Kidney (tissue), 14 donors: ENCODE results near the gene DPP10. TPM values are rescaled to one million over a fixed set of nuclear protein-coding genes. Genes with fewer than 3 reads are reported as not detected.

Experiments used
- DNase-seq, 5 donors: peaks; one replicate each; pipeline ENCODE4 v3.0.0-alpha.2; 2013 to 2020
- FAIRE-seq: peaks from 2 replicates; lab custom pipeline; 2012; peaks lifted over from hg19 to GRCh38; lab: Jason Lieb, UNC
- H3K27ac ChIP-seq, 2 donors: one replicate each; pipeline ENCODE4 v1.7.0; 2013; ENCODE audit warnings: low read depth in 2 of 2, low read length in 2 of 2, inconsistent platforms in 1 of 2
- H3K27me3 ChIP-seq: one replicate; pipeline ENCODE4 v1.7.1; 2013; ENCODE audit warnings: low read length, inconsistent platforms; ENCODE audit not compliant: control insufficient read depth, insufficient read depth
- H3K36me3 ChIP-seq, 3 donors: one replicate each; pipeline versions ENCODE4 v1.7.0 to v1.7.1; 2013; ENCODE audit warnings: low read length in 3 of 3, control low read depth in 1 of 3, inconsistent platforms in 1 of 3; ENCODE audit not compliant: insufficient read depth in 3 of 3, control insufficient read depth in 2 of 3
- H3K4me1 ChIP-seq, 3 donors: one replicate each; pipeline versions ENCODE4 v1.7.0 to v1.7.1; 2013; ENCODE audit warnings: low read length in 3 of 3, inconsistent platforms in 1 of 3, low read depth in 1 of 3; ENCODE audit not compliant: control insufficient read depth in 2 of 3, insufficient read depth in 2 of 3
- H3K4me3 ChIP-seq, 3 donors: one replicate each; pipeline versions ENCODE4 v1.7.0 to v1.8.1; 2013; ENCODE audit warnings: low read length in 3 of 3, control low read depth in 1 of 3, inconsistent platforms in 1 of 3
- H3K9ac ChIP-seq, 3 donors: one replicate each; pipeline versions ENCODE4 v1.7.0 to v1.7.1; 2013; ENCODE audit warnings: low read length in 3 of 3, control low read depth in 1 of 3, inconsistent platforms in 1 of 3
- H3K9me3 ChIP-seq, 3 donors: one replicate each; pipeline versions ENCODE4 v1.7.0 to v1.7.1; 2013; ENCODE audit warnings: low read length in 3 of 3, control low read depth in 1 of 3, inconsistent platforms in 1 of 3; ENCODE audit not compliant: control insufficient read depth in 2 of 3, insufficient read depth in 1 of 3
- intact Hi-C: fragments of 100-400 bp; cut with DNase I; formaldehyde crosslinking; loops from one replicate; pipeline ENCODE4 v1.11.1; 2022
- polyA plus RNA-seq: library from polyadenylated mRNA; stranded (reverse); fragments of 350-450 nt; fragmentation: Illumina TruSeq; extraction: RNeasy Lipid Tissue Mini Kit (QIAGEN cat#74804); gene quantifications from one replicate; pipeline ENCODE4 v1.2.3, GENCODE V29; 2014; ENCODE audit warnings: low read depth, low replicate concordance; ENCODE audit not compliant: insufficient read depth
- total RNA-seq: library from RNA; stranded (reverse); fragmentation: NEBNext Ultra II Directional; extraction: Animal tissue kit (Norgen Biotek cat#: 25700); gene quantifications from one replicate; pipeline ENCODE4 v1.2.1, GENCODE V29; 2021
- TF ChIP-seq, protein P1 (sequence below): IDR thresholded peaks from 3 replicates; pipeline ENCODE4 v1.5.1; 2012; ENCODE audit warnings: mild to moderate bottlenecking, moderate library complexity, borderline replicate concordance; ENCODE audit not compliant: insufficient read depth; ENCODE audit errors: extremely low read depth
- donor health status: control.
- donor health status: control.
- donor health status: control.
- donor health status: control.
- donor health status: control.
- donor health status: DM: yes; HTN: yes; CAD: no.
- donor health status: Normal renal cell carcinoma (clear cell type).

The DPP10 gene
- total and polyA plus RNA-seq, 2 donors from 2014 or later: 0.67 TPM; not detected in 1

DNA sequence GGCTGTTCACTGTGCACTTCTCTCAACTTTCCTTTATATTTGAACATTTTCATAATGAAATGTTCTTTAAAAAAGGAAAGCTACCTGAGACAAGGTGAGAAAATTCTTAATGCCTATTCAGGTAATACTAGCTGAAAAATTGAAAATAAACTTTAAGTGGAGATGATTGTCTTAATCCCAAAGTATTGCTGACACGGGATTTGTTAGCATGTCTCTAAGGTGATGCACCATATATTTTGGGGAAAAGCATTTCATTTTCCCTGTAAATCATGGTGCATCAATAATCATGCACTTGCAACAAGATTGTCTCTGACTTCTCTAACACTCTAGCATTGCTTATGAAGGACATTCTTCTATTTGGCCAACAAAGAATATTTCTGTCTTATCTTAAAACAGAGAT lies 848.0 kb downstream of the DPP10 start:
- no peaks in the 10 kb centered on the region for H3K36me3 ChIP-seq
- no peak overlapping the region for H3K9ac ChIP-seq
- TF ChIP-seq, protein P1, sequence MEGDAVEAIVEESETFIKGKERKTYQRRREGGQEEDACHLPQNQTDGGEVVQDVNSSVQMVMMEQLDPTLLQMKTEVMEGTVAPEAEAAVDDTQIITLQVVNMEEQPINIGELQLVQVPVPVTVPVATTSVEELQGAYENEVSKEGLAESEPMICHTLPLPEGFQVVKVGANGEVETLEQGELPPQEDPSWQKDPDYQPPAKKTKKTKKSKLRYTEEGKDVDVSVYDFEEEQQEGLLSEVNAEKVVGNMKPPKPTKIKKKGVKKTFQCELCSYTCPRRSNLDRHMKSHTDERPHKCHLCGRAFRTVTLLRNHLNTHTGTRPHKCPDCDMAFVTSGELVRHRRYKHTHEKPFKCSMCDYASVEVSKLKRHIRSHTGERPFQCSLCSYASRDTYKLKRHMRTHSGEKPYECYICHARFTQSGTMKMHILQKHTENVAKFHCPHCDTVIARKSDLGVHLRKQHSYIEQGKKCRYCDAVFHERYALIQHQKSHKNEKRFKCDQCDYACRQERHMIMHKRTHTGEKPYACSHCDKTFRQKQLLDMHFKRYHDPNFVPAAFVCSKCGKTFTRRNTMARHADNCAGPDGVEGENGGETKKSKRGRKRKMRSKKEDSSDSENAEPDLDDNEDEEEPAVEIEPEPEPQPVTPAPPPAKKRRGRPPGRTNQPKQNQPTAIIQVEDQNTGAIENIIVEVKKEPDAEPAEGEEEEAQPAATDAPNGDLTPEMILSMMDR: no peak
- H3K4me3 ChIP-seq: no peak overlapping the region
- H3K27ac ChIP-seq: no peak overlapping the region
- FAIRE-seq: no peak
- intact Hi-C loops: no loop called here
- H3K27me3 ChIP-seq: no peaks in the 10 kb centered on the region
- no peaks in the 10 kb centered on the region for H3K9me3 ChIP-seq
- DNase-seq: no peak
- no peaks in the 10 kb centered on the region for H3K4me1 ChIP-seq

DNA sequence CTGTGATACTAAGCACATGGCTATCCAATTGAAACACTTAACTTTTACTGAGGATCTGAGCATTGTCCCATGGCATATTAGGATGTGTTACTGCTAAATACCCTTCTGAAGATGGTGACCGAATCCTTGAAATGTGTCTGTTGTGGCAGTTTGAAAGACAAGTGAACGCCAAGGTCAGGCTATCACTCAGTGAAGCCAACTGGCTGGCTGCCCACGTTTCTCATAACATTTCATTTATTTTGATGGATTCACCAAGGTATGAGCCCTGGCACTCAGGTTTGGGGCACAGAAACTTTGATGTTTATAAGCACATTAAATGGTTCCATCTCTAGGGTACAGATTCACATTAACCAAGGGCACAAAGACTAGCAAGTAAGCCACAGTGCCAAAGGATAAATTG lies 850.3 kb downstream of the DPP10 start:
- no peaks in the 10 kb centered on the region for H3K9me3 ChIP-seq
- H3K27me3 ChIP-seq: no peaks in the 10 kb centered on the region
- H3K4me3 ChIP-seq: no peak overlapping the region
- H3K4me1 ChIP-seq: no peaks in the 10 kb centered on the region
- intact Hi-C loops: no loop called here
- no peaks in the 10 kb centered on the region for H3K36me3 ChIP-seq
- H3K27ac ChIP-seq: no peak overlapping the region
- H3K9ac ChIP-seq: no peak overlapping the region
- FAIRE-seq (no peak), DNase-seq (no peak)
- TF ChIP-seq, protein P1: no peak

DNA sequence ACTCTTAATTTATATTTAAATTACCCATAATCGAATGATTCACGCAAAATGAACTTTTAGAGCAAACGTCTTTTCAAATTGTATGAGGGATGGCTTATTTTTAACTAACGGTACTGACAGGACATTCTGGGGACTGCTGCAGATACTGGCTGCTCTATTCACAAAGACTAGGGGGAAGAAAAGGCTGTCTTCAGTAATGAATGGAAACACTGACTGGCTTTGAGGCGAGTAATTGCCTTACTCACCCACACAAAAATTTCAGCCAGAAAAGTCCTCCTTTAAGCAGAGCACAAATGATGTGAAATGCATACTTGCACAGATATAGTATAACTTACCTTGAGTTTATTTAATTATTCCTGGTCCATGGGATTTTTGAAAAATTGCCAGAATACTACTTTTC lies 852.6 kb downstream of the DPP10 start:
- H3K27ac ChIP-seq: no peak overlapping the region
- no peaks in the 10 kb centered on the region for H3K9me3 ChIP-seq
- TF ChIP-seq, protein P1: no peak
- H3K36me3 ChIP-seq: no peaks in the 10 kb centered on the region
- H3K27me3 ChIP-seq: no peaks in the 10 kb centered on the region
- intact Hi-C loops: no loop called here
- FAIRE-seq: no peak
- no peak for DNase-seq
- no peak overlapping the region for H3K9ac ChIP-seq
- no peaks in the 10 kb centered on the region for H3K4me1 ChIP-seq
- no peak overlapping the region for H3K4me3 ChIP-seq

DNA sequence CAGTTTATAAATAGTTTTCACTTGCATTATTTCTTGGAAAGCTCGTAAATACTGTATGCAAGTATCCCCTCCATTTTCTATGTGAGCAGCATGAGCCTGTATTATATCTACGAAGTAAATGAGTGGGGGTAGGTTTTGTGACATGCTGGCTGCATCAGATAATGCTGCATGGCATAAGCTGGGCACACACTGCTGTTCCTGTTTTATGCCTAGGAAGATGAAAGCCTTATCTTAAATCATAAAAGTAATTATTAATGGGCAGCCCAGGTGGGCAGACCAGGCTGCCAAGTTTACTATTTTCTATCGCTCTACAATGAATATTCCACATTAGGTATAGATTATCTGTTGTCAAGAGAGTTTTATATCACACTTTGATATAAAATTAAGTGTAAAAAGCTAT lies 854.6 kb downstream of the DPP10 start:
- FAIRE-seq: no peak

More for the DNA sequence above, 854.6 kb downstream of the DPP10 start:
- H3K27ac ChIP-seq: no peak overlapping the region
- TF ChIP-seq, protein P1: no peak
- H3K4me3 ChIP-seq: no peak overlapping the region
- intact Hi-C loops: no loop called here
- H3K27me3 ChIP-seq: no peaks in the 10 kb centered on the region
- no peaks in the 10 kb centered on the region for H3K9me3 ChIP-seq
- no peak overlapping the region for H3K9ac ChIP-seq
- DNase-seq: no peak
- H3K4me1 ChIP-seq: no peaks in the 10 kb centered on the region
- H3K36me3 ChIP-seq: no peaks in the 10 kb centered on the region
